ENCODE results near the gene PHLDA1.

GRCh38 chr12:76010732-76011458 lies 20.7 kb downstream of the PHLDA1 start:
- TF ChIP-seq POLR2A (IDR thresholded peaks at IDR 0.05) (no peak), POLR2AphosphoS5 (IDR thresholded peaks at IDR 0.05; ENCODE audit: insufficient read depth in 1 of 2, low read depth in 1 of 2) (no peak)
- TF ChIP-seq, protein P1, sequence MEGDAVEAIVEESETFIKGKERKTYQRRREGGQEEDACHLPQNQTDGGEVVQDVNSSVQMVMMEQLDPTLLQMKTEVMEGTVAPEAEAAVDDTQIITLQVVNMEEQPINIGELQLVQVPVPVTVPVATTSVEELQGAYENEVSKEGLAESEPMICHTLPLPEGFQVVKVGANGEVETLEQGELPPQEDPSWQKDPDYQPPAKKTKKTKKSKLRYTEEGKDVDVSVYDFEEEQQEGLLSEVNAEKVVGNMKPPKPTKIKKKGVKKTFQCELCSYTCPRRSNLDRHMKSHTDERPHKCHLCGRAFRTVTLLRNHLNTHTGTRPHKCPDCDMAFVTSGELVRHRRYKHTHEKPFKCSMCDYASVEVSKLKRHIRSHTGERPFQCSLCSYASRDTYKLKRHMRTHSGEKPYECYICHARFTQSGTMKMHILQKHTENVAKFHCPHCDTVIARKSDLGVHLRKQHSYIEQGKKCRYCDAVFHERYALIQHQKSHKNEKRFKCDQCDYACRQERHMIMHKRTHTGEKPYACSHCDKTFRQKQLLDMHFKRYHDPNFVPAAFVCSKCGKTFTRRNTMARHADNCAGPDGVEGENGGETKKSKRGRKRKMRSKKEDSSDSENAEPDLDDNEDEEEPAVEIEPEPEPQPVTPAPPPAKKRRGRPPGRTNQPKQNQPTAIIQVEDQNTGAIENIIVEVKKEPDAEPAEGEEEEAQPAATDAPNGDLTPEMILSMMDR (IDR thresholded peaks at IDR 0.05), result no peak

Measured in vagina (tissue), 2 donors.